HL-60 (cell line): ENCODE data around the gene CYP2C9.
A peak's percentile ranks its signal among the peaks of the same experiment; 100 is the strongest.
"Not testable (repeated sequence)": the region's sequence is repeated elsewhere in the genome, so short reads cannot be mapped to it uniquely, and the experiment has no call there.

ENCODE experiments used
- DNase-seq, 2 experiments: peaks; one replicate each; pipeline ENCODE4 v3.0.0-alpha.2; 2010 to 2020; ENCODE audit warnings: low read depth in 1 of 2, low spot score in 1 of 2
- H3K27ac ChIP-seq: fragments of 250-450 bp; sonication (Bioruptor Pico); replicated peaks from 2 replicates; pipeline ENCODE4 v1.5.1; 2020; ENCODE audit warnings: mild to moderate bottlenecking, moderate library complexity
- H3K27me3 ChIP-seq: fragments of 250-450 bp; sonication (Bioruptor Pico); 2 replicates; pipeline ENCODE4 v1.5.1; 2021; ENCODE audit warnings: mild to moderate bottlenecking, moderate library complexity; ENCODE audit not compliant: insufficient read depth, poor library complexity, severe bottlenecking
- H3K4me3 ChIP-seq: replicated peaks from 2 replicates; pipeline ENCODE4 v1.5.1; 2011; ENCODE audit warnings: mild to moderate bottlenecking, control low read depth, low read length; ENCODE audit not compliant: insufficient read depth
- CTCF ChIP-seq: IDR thresholded peaks from one replicate; pipeline ENCODE4 v1.5.1; 2011; ENCODE audit warnings: low read length, control low read depth, inconsistent platforms; ENCODE audit not compliant: insufficient read depth
- GABPA ChIP-seq: IDR thresholded peaks from 2 replicates; pipeline ENCODE4 v1.6.1; 2012; ENCODE audit warnings: low read depth
- POLR2AphosphoS5 ChIP-seq: IDR thresholded peaks from 2 replicates; pipeline ENCODE4 v1.6.1; 2012; ENCODE audit warnings: low read depth
- SPI1 ChIP-seq: IDR thresholded peaks from 2 replicates; pipeline ENCODE4 v1.6.1; 2012; ENCODE audit warnings: low read depth, mild to moderate bottlenecking, borderline replicate concordance
- TF ChIP-seq, protein P1 (sequence below): IDR thresholded peaks from 2 replicates; pipeline ENCODE4 v1.6.1; 2012; ENCODE audit warnings: low read depth; ENCODE audit not compliant: insufficient replicate concordance

The CYP2C9 gene

GRCh38 chr10:94936721-94937120 is 1.7 kb upstream of the CYP2C9 start:
- Histone ChIP-seq H3K27me3 (no peaks in the 10 kb centered on the region), H3K4me3 (no peak overlapping the region), H3K27ac (no peak overlapping the region)
- no peak for DNase-seq
- TF ChIP-seq, protein P1, sequence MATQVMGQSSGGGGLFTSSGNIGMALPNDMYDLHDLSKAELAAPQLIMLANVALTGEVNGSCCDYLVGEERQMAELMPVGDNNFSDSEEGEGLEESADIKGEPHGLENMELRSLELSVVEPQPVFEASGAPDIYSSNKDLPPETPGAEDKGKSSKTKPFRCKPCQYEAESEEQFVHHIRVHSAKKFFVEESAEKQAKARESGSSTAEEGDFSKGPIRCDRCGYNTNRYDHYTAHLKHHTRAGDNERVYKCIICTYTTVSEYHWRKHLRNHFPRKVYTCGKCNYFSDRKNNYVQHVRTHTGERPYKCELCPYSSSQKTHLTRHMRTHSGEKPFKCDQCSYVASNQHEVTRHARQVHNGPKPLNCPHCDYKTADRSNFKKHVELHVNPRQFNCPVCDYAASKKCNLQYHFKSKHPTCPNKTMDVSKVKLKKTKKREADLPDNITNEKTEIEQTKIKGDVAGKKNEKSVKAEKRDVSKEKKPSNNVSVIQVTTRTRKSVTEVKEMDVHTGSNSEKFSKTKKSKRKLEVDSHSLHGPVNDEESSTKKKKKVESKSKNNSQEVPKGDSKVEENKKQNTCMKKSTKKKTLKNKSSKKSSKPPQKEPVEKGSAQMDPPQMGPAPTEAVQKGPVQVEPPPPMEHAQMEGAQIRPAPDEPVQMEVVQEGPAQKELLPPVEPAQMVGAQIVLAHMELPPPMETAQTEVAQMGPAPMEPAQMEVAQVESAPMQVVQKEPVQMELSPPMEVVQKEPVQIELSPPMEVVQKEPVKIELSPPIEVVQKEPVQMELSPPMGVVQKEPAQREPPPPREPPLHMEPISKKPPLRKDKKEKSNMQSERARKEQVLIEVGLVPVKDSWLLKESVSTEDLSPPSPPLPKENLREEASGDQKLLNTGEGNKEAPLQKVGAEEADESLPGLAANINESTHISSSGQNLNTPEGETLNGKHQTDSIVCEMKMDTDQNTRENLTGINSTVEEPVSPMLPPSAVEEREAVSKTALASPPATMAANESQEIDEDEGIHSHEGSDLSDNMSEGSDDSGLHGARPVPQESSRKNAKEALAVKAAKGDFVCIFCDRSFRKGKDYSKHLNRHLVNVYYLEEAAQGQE, result no peak

DNA sequence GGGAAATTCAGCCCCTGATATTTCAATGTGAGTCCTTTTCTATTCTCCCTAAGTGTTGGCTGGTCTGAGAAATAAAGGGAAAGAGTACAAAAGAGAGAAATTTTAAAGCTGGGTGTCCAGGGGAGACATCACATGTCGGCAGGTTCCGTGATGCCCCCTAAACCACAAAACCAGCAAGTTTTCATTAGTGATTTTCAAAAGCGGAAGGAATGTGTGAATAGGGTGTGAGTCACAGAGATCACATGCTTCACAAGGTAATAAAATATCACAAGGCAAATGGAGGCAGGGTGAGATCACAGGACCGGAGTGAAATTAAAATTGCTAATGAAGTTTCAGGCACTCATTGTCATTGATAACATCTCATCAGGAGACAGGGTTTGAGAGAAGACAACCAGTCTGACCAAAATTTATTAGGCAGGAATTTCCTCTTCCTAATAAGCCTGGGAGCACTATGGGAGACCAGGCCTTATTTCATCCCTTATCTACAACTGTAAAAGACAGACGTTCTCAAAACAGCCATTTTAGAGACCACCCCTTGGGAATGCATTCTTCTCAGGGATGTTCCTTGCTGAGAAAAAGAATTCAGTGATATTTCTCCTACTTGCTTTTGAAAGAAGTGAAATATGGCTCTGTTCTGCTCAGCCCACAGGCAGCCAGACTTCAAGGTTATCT is 5.1 kb downstream of the CYP2C9 start:
- H3K27ac ChIP-seq, H3K27me3 ChIP-seq, H3K4me3 ChIP-seq, DNase-seq: not testable (repeated sequence)

DNA sequence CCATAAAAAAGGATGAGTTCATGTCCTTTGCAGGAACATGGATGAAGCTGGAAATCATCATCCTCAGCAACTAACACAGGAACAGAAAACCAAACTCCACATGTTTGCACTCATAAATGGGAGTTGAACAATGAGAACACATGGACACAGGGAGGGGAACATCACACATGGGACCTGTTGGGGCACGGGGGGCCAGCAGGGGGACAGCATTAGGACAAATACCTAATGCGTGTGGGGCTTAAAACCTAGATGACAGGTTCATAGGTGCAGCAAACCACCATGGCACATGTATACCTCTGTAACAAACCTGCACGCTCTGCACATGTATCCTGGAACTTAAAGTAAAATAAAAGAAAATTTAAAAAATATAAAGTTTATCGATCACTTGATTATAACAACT is 7.7 kb downstream of the CYP2C9 start:
- H3K27me3 ChIP-seq, H3K4me3 ChIP-seq, DNase-seq, H3K27ac ChIP-seq: not testable (repeated sequence)

- peak; percentile 1 to 8 for DNase-seq
- H3K27ac ChIP-seq, result no peak overlapping the region
- TF ChIP-seq CTCF (peak; percentile 53), GABPA (no peak)
- TF ChIP-seq, protein P1, result no peak
- no peaks in the 10 kb centered on the region for H3K27me3 ChIP-seq
- no peak overlapping the region for H3K4me3 ChIP-seq
Observed at GRCh38 chr10:94963901-94964300, 25.4 kb downstream of the CYP2C9 start.

DNA sequence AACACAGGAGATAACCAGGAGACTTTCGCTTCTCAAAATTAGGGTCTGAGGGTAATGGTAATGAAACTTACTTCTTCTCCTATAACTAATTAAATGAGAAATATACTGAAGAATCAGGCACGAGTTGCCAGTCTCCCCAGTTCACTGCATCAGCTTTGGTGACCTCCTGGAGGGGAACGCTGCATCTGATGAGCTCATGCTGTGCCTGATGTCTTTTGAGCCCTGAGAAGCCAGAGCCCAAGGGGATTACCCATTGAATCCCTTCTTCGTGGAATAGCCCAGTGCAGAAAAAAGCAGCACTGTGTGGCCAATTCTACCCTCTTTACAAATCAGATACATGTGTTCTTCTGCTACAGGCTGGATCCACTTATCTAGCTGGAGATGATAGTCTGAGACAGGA is 45.1 kb downstream of the CYP2C9 start:
- Histone ChIP-seq H3K4me3 (no peak overlapping the region), H3K27ac (no peak overlapping the region), H3K27me3 (no peaks in the 10 kb centered on the region)
- DNase-seq, result no peak
- TF ChIP-seq, protein P1, result no peak
- TF ChIP-seq CTCF (no peak), SPI1 (no peak), POLR2AphosphoS5 (no peak), GABPA (no peak)
